Measurements from ENCODE around the gene SELENON. TPM values are rescaled to one million over a fixed set of nuclear protein-coding genes. Genes with fewer than 3 reads are reported as not detected.

The SELENON gene
- total and polyA plus RNA-seq, 5 experiments from 2014 or later, result 2.6 to 20.4 (median 7.0) TPM

DNA sequence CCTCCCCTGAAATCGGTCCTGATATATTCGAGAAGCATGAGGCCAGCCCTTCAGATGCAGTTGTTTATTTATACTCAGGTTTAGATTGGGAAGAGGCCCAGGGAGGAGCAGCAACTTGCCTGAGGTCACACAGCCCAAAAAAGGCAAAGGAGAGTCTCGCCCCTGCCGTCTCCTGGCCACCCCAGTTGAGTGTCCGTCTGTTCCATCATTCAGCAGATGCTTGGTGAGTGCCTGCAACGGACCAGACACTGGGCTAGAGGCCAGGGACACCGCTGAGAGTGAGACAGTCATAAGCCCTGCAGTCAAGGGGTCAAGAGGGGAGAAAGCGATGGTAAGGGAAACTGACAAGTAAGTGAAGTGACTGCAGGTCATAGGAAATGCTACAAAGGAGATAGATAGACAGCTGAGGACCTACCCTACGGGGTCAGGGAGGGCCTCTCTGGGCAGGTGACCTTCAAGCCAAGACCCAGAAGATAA lies 15.4 kb upstream of the SELENON start:
- H3K27ac Mint-ChIP-seq, result peak overlapping the region in 3 of 10 donors; percentile 35 to 86 (median 41)
- no peaks in the 10 kb centered on the region for H3K27me3 Mint-ChIP-seq
- H3K9me3 Mint-ChIP-seq, result no peaks in the 10 kb centered on the region
- DNase-seq (no peak), ATAC-seq (no peak)
- peaks cover 0 to 69% (median 10%) of the 10 kb centered on the region in 3 donors for H3K36me3 Mint-ChIP-seq
- POLR2A ChIA-PET, result no interaction called here
- H3K4me3 Mint-ChIP-seq, result no peak overlapping the region
- peaks cover 0 to 13% (median 2%) of the 10 kb centered on the region in 4 donors for H3K4me1 Mint-ChIP-seq

DNA sequence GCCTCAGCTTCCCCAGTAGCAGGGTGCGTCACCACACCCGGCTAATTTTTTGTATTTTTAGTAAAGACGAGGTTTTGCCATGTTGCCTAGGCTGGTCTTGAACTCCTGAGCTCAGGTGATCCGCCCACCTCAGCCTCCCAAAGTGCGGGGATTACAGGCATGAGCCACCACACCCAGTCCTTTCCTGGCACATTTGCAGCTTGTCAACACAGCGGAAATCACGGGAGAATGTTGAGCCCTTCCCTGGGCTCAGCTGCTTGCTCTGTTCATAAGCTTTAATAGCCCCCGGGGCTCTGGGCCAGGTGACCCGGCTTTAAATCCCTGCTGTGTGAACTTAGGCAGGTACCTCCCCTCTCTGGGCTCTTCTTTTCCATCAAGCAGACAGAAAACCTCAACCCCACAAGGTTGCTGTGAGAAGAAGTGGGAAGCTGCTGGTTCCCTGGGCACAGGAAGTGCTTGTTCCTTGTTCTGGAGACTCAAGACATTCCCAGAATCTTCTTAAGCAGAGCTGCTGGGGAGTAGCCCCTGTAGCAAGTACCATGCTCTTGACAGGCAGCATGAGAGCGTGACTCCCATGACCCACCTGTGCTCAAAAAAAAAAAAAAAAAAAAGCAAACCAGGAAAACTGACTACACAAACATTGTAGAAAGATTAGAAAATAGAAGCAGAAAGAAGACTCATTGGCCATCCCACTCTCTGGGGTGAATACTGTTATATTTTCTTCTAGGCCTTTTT lies 14.5 kb upstream of the SELENON start:
- POLR2A ChIA-PET, result interaction anchor here (0.7 kb wide), 2 partner anchors 15 to 17 kb away, joined by 4 to 6 read pairs; no protein-coding TSS in a partner anchor
- DNase-seq (no peak), ATAC-seq (no peak)
- peak overlapping the region in 8 of 10 donors; percentile 11 to 78 (median 38) for H3K27ac Mint-ChIP-seq
- no peak overlapping the region for H3K4me3 Mint-ChIP-seq
- no peaks in the 10 kb centered on the region for H3K9me3 Mint-ChIP-seq
- peaks cover 0 to 73% (median 15%) of the 10 kb centered on the region in 3 donors for H3K36me3 Mint-ChIP-seq
- H3K27me3 Mint-ChIP-seq, result no peaks in the 10 kb centered on the region
- H3K4me1 Mint-ChIP-seq, result peaks cover 0 to 6% (median 5%) of the 10 kb centered on the region in 4 donors

DNA sequence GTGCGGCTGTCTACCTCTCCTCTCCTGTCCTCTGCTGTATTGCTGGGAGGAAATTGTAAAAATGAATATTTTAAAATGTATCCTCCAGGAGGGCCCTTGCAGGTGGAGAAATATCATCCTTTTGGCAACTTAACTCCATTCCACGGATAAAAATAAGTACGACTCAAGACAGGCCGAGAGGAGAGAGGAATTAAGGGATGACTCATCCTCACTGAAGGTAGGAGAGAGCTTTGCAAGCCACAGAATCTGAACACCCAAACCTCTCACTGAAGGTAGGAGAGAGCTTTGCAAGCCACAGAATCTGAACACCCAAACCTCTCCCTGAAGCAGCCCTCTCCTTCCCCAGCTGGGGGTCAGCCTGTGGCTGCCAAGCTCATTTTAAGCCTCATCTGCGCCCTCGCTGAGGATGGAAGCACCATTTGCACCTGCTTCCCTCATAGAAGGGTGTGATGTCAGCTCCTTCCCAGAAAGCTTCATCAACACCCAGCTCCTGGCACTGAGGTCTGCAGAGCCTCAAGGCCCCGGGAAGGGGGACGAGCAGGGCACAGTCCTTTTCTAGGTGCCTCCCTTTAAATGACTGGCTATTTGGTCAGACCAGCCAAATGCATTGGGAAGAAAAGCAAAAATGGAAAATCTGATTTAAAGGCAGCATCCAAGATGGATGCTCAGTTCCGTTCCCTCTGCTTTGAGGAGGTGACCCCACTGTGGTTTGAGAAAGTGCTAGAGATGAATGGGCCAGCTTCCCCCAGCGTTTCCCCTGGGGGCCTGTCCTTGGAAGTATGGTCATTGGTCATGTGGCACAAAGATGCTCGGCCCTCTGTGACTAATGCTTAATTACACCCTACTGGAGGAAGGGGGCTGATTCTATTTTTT lies 12.9 kb upstream of the SELENON start:
- peak overlapping the region in 6 of 10 donors; percentile 62 to 88 (median 71) for H3K27ac Mint-ChIP-seq
- no peaks in the 10 kb centered on the region for H3K9me3 Mint-ChIP-seq
- H3K4me1 Mint-ChIP-seq, result peaks cover 0 to 12% (median 6%) of the 10 kb centered on the region in 4 donors
- H3K4me3 Mint-ChIP-seq, result peak overlapping the region in 1 of 10 donors; percentile 20
- H3K36me3 Mint-ChIP-seq, result peaks cover 0 to 76% (median 17%) of the 10 kb centered on the region in 3 donors
- no peak for ATAC-seq
- POLR2A ChIA-PET, result interaction anchor here (1.1 to 2.0 kb wide), 3 partner anchors 9 to 168 kb away, joined by 5 to 8 read pairs (median 6); no protein-coding TSS in a partner anchor
- no peak for DNase-seq
- H3K27me3 Mint-ChIP-seq, result no peaks in the 10 kb centered on the region

DNA sequence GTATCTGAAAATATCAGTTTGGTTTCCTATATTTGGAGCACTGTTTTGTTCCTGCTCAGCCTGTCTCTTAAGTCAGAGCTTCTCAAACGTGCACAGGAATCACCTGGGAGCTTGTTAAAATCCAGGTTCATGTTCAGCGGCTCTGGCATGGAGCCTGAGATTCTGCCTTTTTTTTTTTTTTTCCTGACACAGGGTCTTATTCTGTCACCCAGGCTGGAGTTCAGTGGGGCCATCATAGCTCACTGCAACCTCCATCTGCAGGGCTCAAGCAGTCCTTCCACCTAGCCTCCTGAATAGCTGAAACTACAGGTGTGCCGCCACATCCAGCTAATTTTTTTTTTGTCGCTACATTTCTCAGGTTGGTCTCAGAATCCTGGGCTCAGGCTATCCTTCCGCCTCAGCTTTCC lies 12.2 kb upstream of the SELENON start:
- no peak for DNase-seq
- POLR2A ChIA-PET, result interaction anchor here (0.7 to 2.0 kb wide), 5 partner anchors 8 to 207 kb away, joined by 3 to 8 read pairs (median 6); no protein-coding TSS in a partner anchor

DNA sequence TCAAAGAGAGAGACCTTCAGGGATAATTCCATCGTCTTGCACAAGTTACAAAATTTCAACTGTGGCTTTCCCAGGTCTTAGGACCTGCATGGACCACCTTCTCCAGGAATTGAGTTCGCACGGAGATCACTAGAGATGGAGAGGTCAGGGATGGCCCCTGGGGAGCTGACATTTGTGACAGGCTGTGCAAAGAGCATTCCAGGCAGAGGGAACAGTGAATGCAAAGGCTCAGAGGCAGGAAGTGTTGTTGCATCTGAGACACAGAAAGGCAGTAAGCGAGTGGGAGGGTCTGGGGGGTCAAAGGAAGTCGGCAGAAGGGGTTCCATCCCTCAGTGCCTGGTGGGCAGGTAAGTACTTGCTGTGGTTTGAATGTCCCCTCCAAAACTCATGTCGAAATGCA lies 9.5 kb upstream of the SELENON start:
- ATAC-seq, result no peak
- POLR2A ChIA-PET, result interaction anchor here (1.3 kb wide), 1 partner anchor 9 kb away, joined by 3 read pairs; no protein-coding TSS in a partner anchor
- H3K4me3 Mint-ChIP-seq, result no peak overlapping the region
- H3K27me3 Mint-ChIP-seq, result no peaks in the 10 kb centered on the region
- peaks cover 0 to 52% (median 10%) of the 10 kb centered on the region in 3 donors for H3K36me3 Mint-ChIP-seq
- no peaks in the 10 kb centered on the region for H3K9me3 Mint-ChIP-seq
- peak overlapping the region in 9 of 10 donors; percentile 15 to 89 (median 65) for H3K27ac Mint-ChIP-seq
- DNase-seq, result no peak
- H3K4me1 Mint-ChIP-seq, result peaks cover 9 to 31% (median 16%) of the 10 kb centered on the region in 4 donors

More for the DNA sequence above, 12.2 kb upstream of the SELENON start:
- Mint-ChIP-seq H3K4me3 (no peak overlapping the region), H3K27me3 (no peaks in the 10 kb centered on the region), H3K4me1 (peaks cover 0 to 12% (median 4%) of the 10 kb centered on the region in 4 donors), H3K9me3 (no peaks in the 10 kb centered on the region), H3K36me3 (peaks cover 0 to 72% (median 17%) of the 10 kb centered on the region in 3 donors), H3K27ac (peak overlapping the region in 6 of 10 donors; percentile 9 to 65 (median 55))
- no peak for ATAC-seq

DNA sequence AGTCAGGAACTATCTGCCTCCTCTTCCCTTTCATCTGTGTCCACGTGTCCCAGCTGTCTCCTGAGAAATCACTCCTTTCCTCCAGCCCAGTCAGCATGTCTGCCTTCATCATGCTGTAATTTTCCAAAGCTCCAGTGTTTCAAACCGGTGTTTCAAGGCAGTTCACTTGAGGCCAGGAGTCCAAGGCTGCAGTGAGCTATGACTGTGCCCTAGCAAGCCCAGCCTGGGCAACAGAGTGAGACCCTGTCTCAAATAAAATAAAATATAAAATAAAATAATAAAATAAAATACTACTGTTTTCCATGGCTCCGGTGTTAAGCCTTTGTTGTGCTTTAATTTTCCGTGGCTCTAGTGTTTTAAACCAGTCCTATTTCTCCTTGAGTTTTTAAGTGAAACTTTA lies 7.9 kb upstream of the SELENON start:
- peaks cover 0 to 2% (median 0%) of the 10 kb centered on the region in 5 donors for H3K27me3 Mint-ChIP-seq
- H3K27ac Mint-ChIP-seq, result peak overlapping the region in 6 of 10 donors; percentile 33 to 94 (median 84)
- H3K4me3 Mint-ChIP-seq, result no peak overlapping the region
- POLR2A ChIA-PET, result interaction anchor here (0.9 kb wide), 1 partner anchor 22 kb away, joined by 3 read pairs; no protein-coding TSS in a partner anchor
- DNase-seq (no peak), ATAC-seq (no peak)
- peaks cover 0 to 2% (median 0%) of the 10 kb centered on the region in 9 donors for H3K9me3 Mint-ChIP-seq
- peaks cover 21 to 42% (median 29%) of the 10 kb centered on the region in 4 donors for H3K4me1 Mint-ChIP-seq
- H3K36me3 Mint-ChIP-seq, result peaks cover 0 to 36% (median 10%) of the 10 kb centered on the region in 3 donors

DNA sequence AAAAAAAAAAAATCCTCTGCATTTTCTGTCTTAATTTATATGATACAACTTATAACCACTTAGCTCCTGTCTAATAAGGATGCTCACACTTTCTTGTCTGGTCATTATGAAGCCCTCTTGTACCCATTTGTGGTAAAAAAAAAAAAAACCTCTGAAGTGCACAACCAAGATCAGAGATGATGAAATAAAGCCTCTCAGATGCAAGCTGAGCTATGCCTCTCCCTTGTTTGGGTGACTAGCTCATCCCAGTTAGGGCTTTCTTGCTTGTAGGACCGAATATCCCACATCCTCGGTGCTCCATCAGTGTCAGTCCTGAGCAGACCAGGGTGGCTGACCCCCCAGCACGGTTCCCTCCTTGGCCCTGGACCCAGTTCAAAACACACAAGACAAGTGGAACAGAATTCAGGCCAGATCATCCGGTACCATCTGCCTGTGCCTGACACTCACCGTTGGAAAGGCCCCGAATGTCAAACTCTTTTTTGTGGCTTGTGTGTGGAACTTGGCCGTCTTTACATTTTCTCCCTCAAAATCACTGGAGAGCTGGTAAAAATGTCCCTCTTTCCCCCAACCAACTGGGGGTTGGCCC lies 6.3 kb upstream of the SELENON start:
- H3K4me3 Mint-ChIP-seq, result peak overlapping the region in 1 of 10 donors; percentile 21
- H3K4me1 Mint-ChIP-seq, result peaks cover 29 to 58% (median 45%) of the 10 kb centered on the region in 4 donors
- H3K36me3 Mint-ChIP-seq, result peaks cover 0 to 21% (median 7%) of the 10 kb centered on the region in 3 donors
- peaks cover 0 to 2% (median 0%) of the 10 kb centered on the region in 5 donors for H3K27me3 Mint-ChIP-seq
- peaks cover 0 to 2% (median 0%) of the 10 kb centered on the region in 9 donors for H3K9me3 Mint-ChIP-seq
- POLR2A ChIA-PET, result interaction anchor here (0.7 to 3.0 kb wide), 4 partner anchors 19 to 182 kb away, joined by 3 to 18 read pairs (median 5); no protein-coding TSS in a partner anchor
- DNase-seq (no peak), ATAC-seq (no peak)
- peak overlapping the region; percentile 50 to 90 (median 78) for H3K27ac Mint-ChIP-seq

DNA sequence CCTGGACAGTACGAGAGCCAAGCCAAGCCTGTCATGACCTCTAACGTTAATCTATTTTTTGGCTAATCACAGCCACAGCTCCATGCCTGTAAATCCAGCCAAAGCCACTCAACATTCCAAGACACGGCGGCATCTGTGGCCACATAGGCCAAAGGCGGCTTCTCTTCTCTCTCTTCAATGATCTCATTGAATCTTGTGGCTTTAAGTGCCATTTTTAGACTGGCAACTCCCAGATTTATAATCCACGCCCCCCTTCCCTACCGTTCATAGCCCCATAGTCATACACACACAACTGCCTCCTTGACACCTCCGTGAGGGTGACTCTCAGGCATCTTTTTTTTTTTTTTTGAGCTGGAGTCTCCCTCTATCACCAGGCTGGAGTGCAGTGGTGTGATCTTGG lies 5.7 kb upstream of the SELENON start:
- Mint-ChIP-seq H3K27me3 (peaks cover 0 to 2% (median 0%) of the 10 kb centered on the region in 5 donors), H3K4me1 (peaks cover 29 to 62% (median 51%) of the 10 kb centered on the region in 4 donors), H3K36me3 (peaks cover 0 to 19% (median 7%) of the 10 kb centered on the region in 3 donors), H3K9me3 (peaks cover 0 to 2% (median 0%) of the 10 kb centered on the region in 9 donors), H3K27ac (peak overlapping the region in 8 of 10 donors; percentile 20 to 90 (median 69)), H3K4me3 (no peak overlapping the region)
- POLR2A ChIA-PET, result interaction anchor here (0.6 to 3.0 kb wide), 4 partner anchors 20 to 269 kb away, joined by 3 to 18 read pairs (median 4); no protein-coding TSS in a partner anchor
- ATAC-seq (no peak), DNase-seq (no peak)

DNA sequence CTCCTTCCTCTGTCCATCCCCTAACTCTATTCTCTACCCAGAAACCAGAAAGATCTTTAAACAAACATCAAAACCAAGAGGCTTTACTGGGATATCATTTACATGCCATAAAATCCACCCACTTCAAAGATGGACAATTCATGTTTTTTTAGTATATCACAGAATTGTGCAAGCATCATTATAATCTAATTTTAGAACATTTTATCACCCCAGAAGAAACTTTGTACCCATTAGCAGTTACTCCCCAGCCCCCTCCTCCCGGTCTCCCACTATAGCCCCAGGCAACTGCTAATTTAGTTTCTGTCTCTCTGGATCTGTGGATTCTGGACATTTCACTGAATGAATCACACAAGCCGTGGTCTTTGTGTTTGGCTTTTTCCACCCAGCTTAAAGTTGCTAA lies 4.8 kb upstream of the SELENON start:
- Mint-ChIP-seq H3K4me3 (peak overlapping the region in 3 of 10 donors; percentile 1 to 45 (median 5)), H3K4me1 (peaks cover 29 to 63% (median 55%) of the 10 kb centered on the region in 4 donors), H3K27ac (peak overlapping the region; percentile 20 to 98 (median 68)), H3K9me3 (peaks cover 0 to 2% (median 0%) of the 10 kb centered on the region in 9 donors), H3K36me3 (peaks cover 0 to 15% (median 5%) of the 10 kb centered on the region in 3 donors), H3K27me3 (peaks cover 0 to 2% (median 0%) of the 10 kb centered on the region in 5 donors)
- ATAC-seq (no peak), DNase-seq (no peak)
- POLR2A ChIA-PET, result interaction anchor here (1.1 to 3.0 kb wide), 5 partner anchors 8 to 223 kb away, joined by 3 to 18 read pairs (median 5); no protein-coding TSS in a partner anchor

DNA sequence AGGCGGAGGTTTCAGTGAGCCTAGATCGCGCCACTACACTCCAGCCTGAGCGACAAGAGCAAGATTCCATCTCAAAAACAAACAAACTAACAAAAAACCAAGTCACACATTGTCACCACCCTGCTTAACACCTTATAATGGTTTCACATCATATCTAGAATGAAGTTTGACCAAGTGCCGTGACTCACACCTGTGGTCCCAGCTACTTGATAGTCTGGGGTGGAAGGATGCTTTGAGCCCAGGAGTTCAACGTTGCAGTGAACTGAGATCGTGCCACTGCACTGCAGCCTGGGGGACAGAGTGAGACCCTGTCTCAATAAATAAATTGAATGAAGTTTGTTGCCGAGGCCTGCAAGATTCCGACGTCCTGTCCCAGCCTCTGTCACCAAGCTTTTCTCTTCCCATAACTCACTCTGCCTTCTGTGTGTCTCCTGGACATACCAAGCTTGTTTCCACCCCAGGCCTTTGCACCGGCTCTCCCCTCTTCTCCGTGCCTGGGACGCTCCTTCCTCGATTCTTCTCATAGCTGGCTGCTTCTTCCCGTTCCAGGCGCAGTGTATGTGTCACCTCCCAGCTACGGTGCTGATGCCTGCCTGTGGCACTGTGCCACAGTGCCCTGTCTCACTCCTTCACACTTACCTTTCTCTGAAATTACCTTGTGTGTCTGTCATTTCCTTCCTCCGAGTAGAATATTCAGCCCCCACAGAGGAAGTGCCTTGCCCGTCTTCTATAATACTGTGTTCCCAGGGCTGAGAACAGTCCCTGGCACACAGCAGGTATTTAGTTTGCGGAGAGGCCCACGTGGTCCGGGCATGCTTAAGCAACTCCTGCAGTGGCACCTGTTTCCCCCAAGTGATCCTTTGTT lies 3.8 kb upstream of the SELENON start:
- H3K27me3 Mint-ChIP-seq, result peaks cover 0 to 2% (median 0%) of the 10 kb centered on the region in 5 donors
- H3K27ac Mint-ChIP-seq, result peak overlapping the region; percentile 91 to 99 (median 96)
- peak; percentile 69 to 86 for ATAC-seq
- DNase-seq, result peak in 5 of 10 donors; percentile 36 to 76 (median 60)
- H3K36me3 Mint-ChIP-seq, result peaks cover 0 to 9% (median 0%) of the 10 kb centered on the region in 3 donors
- POLR2A ChIA-PET, result interaction anchor here (1.1 to 3.0 kb wide), 5 partner anchors 9 to 224 kb away, joined by 3 to 18 read pairs (median 5); no protein-coding TSS in a partner anchor
- peak overlapping the region; percentile 50 to 92 (median 83) for H3K4me3 Mint-ChIP-seq
- peaks cover 34 to 70% (median 63%) of the 10 kb centered on the region in 4 donors for H3K4me1 Mint-ChIP-seq
- H3K9me3 Mint-ChIP-seq, result peaks cover 0 to 2% (median 0%) of the 10 kb centered on the region in 9 donors
